ENCODE data around the gene HOXA7.

HOXA7 gene

DNA sequence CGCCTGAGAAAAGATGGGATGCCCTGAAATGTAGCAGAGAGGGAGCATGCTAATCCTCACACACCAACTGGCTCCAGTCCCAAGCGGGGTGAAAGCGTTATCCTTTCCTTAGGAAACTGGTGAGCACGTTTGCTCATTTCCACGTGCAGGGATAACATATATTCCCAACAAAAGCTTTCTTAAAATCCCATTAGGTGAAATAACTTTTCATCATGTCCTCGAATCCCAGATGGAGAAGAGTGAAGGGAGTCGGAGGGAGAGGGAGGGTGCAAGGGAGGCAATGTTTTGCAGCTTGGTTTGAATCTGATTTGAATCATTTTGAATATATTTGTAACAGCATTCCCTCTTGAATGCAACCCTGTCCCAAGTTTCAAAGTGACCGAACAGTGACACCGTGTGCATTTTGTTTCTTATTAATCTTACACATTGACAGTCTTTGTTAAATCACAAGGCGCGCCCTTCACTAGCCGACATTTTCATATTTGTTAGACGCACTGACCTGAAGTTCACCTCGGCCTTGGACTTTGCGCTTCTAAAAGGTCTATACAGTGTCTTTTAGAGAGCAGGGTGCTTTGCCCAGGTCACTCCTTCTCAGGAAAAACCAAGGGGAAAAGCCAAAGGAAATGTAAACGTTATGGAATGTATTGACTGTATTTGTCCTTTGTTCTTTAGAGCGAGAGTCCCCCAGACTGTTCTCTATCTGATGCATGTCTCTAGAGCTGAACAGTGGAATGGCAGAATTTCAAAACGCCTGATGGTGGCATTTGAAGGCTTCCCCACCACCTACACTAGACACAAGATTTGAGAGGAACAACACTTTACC is 22.9 kb downstream of the HOXA7 start:
- DNase-seq (ENCODE audit: low spot score): no peak

DNA sequence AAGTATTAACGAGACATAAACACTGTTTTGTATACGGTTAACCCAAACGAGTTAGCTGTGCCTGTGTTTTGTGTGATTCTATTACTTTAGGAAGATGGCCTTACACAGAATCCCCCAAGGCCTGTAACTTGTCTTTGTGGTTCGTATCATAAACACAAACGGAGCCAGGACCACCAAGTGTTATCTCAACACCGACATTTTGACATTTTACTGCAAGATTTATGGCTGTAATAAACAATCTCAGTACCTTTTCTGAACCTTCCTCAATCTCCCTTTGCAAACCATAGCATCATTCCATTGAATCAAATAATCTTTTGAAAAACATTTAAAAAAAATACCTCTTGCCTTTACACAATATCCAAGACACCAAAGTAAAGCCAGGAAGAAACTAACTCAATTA is 23.5 kb downstream of the HOXA7 start:
- DNase-seq (ENCODE audit: low spot score): no peak

DNA sequence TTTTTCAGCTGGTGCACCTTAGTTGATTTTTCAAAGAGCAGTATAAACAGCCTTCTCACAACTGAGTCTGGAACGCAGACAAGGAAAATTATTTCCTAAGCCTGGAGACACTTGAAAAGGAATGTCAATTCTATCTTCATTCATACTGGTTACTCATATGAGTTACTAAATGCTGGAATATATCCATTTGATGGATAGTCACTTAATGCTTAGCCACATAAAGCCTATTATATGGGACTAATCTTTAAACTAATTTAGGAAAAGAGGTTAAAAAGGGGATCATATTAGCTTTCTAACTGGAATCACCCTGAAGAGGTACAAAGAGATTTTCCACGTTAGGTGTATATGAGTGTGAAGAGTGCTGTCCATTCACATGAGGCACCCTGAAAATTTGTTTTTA is 24.3 kb downstream of the HOXA7 start:
- no peak for DNase-seq (ENCODE audit: low spot score)

DNA sequence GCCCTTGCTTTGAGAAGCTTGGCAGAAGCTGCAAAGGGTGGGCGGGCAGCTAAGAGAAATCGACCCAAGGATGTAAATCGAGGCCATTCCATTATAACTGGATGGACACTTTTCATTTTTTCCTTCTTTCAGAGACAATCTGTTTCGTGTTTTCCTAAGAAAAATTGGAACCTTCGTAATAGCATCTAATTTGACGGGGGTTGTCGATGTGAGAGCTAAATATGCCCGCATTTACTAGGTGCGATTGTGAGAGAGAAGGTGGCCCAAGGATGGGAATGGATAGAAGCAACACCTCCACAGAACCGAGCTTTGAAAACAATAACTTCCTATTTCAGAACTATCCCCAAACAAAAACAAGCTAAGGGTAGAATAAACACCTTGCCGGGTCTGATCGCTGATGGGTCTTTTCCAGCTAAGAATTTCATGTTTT is 25.1 kb downstream of the HOXA7 start:
- DNase-seq (ENCODE audit: low spot score): no peak

DNA sequence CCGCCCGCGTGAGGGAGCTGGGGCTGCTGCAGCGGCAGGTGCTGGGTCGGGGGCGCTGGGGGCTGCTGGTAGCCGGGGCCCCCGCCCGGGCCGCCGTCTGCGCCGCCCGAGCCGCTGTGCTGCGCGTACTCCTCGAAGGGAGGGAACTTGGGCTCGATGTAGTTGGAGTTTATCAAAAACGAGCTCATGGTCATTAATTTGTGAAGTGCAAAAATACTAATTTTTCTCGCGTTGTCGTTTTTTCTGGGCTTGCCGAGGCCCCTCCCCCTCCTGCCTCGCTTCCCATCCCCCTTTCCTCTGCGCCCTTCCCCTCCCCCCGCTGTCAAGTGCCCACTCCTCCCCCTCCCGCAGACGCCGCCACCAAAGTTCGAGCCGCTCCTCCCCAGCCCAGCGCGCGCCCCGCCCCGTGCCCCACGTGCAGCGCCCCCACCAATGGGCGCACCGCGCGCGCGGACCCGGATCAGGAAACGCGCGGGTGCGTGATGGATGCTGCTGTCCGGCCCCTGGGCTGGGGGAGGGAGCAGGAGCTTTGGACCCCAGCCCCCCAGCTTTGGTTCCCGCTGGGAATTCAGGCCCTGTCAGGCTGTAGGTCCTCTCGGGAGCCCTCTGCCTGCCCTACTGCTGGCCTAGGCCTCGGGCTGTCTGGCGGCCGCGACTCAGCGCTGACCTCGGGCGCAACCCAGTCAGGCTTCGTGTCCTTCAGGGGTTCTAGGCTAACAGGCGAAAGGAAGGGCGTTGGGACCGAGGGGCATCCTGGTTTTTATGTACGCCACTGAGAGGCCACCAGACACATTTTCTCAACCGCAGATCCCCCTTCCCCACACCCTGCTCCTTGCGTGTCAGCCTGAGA is 25.7 kb downstream of the HOXA7 start, which contains the start of gene HOXA4:
TSS of gene HOXA4 (minus strand) at position 218 of the 850 bp plus-strand sequence. CDS start at position 194, 24 bp downstream.
- peak; percentile 84 for DNase-seq (ENCODE audit: low spot score)

DNA sequence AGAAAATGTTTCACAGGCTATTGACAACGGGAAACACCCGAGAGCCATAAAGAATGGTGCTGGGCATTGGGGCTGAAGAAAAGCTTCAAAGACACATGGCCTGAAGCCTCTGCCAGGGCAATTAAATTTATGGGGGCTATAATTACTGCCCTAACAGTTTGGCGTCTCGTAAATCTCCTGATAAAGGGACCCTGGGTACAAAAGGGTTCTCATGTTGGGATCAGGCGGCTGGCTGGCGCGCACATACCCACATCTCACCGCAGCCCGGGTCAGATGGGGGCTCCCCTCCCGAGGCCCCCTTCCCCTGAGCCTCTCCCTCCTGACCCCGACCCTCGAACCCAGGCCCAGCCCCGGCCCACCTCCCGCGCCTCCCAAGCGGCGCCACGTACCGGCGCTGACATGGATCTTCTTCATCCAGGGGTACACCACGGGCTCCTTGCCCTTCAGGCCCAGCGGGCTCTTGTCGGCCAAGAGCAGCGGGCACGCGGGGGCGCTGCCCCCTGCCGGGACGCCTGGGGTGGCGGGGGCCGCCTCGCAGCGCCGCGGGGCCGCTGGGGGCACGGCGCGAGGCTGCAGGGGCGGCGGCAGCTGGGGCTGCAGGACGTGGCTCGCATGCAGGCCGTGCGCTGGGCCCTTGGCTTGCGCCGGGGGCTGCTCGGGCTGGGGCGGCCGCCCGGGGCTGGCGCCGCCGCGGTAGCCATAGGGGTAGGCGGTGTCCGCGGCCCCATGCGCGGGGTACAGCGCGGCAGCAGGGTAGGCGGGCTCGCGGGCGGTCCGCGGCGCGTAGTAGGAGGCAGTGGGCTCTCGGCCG is 26.5 kb downstream of the HOXA7 start:
- no peak for DNase-seq (ENCODE audit: low spot score)

DNA sequence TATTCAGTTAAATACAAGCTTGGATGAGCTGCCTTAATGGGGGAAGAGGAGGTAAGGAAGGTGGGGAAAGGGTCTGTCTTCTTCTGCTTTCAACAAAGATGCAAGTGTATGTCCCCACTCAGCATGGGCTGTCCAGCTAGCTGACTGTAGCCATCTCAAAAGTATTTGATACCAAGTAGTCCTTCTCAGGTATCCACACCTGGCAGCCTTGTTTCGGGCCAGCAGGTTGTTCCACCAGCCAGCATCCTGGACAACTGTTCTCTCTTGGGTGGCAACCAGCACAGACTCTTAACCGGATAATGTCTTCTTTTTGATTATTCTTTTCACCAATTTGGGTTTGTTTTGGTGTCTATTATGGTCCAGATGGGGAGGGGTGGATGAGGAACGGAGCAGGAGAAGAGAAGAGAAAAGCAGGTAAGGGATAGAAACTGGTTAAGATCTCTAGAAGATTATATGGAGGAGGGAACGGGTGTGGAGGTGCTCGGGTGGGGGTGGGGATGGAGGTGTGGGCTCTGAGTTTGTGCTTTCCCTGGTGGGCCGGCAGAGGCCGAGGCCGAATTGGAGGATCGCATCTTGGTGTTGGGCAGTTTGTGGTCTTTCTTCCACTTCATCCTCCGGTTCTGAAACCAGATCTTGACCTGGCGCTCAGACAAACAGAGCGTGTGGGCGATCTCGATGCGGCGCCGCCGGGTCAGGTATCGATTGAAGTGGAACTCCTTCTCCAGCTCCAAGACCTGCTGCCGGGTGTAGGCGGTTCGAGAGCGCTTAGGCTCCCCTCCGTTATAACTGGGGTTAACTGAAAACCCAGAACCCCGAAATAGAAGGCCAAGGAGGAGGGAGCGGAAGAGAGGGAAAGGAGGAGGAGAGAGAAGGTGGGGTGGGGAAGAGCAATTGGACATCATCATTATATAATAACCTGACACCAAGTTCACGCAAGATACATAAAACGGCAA is 27.4 kb downstream of the HOXA7 start:
- DNase-seq (ENCODE audit: low spot score): no peak

DNA sequence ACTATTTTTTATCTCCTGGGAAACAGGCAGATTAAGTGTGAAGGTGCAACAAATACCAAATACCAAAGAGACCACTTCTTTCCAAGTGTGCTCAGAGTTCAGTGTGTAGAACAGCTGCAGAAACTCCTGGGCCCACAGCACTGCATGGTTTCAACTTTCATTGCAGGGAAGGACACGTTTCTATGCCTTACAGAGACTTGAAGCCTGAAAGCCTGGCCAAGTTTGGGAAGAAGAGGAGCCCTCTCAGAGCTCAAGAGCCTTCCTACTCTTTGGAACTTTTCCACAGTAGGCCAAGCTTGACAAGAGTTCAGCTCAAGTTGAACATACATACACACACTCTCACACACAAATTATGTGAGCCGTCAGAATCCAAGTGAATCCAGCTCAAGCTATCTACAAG is 28.4 kb downstream of the HOXA7 start:
- no peak for DNase-seq (ENCODE audit: low spot score)

DNA sequence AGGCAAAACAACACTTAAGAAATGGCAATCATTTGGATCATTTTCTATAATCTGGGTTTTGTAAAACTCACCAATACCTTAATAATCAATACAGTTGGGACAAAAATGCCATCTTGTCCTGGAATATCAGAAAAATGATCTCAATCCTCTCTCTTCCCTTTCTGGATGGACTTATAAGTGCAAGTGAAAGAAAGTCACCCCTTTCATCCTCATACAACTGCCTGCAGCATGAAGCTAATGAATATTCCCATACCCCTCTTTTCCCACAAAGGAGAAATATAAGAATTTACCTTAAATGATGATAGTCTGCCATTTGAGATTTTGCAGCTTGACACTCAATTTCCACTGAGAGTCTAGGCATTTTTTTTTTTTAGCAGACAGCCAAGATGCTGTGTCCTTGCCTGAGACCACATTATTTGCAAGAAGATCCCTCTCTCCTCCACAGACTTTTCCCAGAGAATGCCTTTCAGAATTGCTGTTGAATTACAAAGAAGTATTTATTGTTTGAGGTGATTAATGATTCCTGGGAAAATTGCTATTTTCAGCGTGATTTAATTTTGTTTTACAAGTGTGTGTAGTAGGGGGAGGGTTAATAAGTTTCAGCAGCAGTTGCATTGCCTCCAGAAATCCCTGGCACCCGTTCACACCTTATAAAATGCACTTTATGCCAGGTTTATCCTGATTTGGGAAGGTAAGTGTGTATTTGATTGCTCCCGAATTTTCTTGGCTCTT is 29.7 kb downstream of the HOXA7 start:
- no peak for DNase-seq (ENCODE audit: low spot score)

DNA sequence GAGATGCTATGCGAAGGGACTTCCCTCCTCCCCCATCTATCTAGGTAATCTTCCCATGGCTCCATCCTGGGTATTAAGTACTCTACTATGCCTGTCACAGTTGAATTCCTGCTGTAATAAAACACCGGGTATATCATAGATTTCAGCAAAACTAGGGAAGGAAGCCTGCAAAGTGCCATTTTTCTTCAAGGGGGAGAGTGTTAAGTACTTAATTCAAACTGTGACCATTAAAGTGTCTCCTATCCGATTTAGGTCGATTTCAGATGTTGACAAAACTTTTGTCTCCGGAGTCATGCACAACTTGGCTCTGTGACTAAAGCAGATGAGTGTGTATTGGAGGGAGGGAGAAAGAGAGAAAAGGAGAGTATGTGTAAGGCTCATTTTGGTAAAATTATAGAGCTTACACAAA is 30.5 kb downstream of the HOXA7 start:
- no peak for DNase-seq (ENCODE audit: low spot score)

DNA sequence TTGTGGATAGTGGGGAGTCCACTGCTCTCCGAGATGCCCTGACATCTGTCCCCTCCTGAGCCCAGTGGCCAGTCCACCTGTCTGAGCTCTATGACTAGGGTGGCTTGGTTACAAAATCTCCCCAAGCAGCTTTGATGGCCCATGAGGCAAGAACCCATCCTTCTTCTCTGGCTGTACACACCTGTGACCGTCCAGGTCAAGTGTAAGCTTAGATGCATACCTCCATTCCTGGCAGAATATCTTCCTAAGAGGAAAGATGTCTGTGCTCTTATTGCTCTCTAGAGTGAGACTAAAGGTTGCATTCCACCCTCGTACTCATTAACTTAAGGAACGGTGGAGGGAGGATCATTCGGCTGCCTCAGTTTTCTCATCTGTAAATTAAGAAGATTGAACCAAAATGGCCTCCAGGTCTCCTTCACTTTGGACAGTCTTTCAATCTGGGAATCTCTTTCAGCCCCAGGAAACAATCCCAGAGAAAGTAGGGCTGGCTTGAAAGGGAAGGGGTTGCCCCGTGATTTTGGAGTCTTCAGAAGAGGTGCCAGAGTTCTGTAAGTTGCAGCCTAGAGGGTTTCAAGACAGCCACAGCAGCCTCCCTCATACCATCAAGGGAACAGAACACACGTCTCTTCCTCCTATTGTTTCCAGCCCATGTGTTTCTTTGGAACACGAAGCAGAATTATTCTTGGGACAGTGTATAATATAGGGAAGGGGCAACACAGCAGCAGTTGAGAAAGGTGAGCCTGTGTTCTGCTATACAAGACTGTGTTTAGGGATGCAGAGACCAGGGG is 31.4 kb downstream of the HOXA7 start:
- no peak for DNase-seq (ENCODE audit: low spot score)

DNA sequence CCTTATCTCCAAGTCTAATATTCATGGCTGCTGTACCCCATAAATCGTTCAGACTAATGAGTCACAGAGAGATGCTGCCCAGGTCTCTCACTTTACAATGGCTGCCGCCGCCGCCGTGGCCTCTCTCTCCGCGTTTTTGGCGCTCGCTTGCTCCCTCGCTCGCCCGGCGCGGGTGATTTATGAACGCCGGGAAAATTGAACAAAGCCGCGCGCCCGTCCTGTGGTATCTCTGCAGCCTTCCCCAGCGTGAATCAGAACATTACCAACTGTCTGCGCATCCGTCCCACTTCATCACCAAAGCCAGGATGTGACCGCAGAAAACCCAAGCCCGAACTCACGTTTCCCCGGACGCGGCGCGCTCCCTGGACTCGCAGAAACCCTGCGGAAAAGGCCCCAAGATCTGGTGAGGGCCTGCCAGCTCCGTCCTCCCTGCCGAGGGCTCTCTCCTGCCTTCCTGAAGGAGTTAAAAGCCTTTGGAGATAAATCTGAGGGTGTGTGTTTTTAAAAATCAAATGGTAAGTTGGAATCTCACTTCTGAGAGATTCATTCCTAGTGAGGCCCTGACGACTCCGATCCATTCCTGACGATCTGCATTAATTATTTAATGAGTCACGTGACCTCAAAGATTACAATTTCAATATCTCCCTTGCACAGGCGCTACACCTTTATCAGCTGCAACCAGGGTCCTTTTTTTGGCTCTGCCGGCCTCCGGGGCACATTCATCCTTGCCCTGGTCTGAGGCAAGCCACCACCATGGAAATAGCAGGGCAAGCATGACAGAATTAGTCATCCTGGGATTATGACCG is 32.2 kb downstream of the HOXA7 start:
- DNase-seq (ENCODE audit: low spot score): no peak

DNA sequence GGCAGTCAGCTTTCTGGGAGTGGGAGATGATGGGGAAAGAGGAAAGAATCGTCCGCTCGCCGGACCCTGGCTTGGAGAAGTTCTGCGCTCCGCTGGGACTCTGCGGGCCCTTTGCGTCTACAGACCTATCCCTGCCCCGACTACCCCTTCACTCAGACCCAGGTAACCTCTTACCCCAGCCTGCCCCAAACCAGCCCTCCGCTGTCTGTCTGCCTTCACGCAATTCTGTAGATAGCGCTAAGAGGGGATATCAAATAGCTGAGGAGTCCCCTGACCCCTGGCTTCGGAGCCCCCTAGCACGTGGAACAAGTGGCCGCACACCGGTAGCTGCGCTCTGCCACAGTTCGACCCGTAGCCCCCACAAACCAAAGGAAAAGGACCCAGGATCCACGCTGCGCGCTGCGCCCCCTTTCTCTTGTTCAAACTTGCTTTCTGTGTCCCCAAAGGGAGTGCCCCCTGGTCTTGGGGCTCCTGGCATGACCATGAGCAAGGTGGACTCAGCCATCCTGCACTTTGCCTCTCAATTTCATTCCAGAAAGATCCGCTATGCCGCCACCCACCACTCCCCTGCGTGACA is 32.9 kb downstream of the HOXA7 start:
- no peak for DNase-seq (ENCODE audit: low spot score)

DNA sequence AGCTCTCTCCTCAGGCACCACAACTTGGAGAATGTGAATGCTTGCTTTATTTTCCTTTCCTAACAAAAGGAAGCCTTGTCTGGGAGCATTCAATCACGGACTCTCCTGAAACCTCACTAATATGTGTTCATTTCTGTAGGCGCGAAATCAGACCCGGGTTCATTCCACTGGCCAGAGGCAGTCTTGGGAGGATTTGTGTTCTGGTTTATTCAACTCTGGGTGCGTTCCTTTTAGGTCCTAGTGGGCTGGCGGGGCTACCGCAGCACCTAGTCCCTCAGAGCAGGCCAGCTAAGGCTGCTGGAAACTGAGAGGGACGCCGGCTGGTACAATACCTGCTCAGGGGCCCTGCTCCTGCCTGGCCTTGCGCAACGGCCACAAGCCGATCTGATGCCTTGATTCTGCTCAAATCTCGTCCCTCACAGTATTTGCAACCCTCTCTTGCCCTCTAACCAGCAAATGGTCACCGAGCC is 33.4 kb downstream of the HOXA7 start:
- no peak for DNase-seq (ENCODE audit: low spot score)

DNA sequence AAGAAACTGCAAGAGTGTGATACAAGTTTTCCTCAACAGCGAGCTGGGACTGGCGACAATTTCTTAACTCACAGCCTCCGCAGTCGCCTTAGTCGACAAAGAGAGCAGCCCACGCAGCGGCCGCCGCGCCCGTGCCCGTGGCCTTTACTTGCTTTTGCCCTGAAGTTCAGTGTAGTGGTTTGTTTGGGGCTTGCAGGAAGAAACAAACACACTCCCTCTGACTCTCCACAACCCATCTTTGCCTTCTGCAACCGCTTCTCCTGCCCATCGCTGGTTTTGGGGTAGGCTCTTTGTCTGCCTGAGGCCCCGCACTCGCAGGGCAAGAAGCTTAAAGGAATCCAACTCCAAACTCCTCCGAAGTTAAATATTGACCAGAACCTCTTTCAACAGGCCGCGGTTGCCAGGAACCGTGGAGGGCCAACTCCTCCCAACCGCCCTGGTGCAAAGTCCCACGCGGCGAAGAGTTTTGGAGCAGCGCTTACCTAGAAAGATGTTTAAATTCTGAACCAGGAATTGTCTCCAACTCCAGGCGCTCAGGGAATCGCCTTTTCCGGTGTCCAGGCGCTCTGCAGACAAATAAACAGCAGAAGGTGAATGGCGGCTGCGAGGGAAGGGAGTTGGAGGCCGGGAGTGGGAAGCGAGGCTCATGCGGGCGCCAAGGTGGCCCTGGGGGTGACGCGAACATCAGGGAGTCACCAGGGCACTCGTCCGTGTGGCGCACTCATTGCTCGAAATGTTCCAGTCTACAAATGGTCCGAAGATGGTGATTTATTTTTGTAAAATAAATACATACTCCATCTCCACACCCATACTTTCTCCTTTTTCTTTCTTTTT is 34.2 kb downstream of the HOXA7 start:
- DNase-seq (ENCODE audit: low spot score): no peak

DNA sequence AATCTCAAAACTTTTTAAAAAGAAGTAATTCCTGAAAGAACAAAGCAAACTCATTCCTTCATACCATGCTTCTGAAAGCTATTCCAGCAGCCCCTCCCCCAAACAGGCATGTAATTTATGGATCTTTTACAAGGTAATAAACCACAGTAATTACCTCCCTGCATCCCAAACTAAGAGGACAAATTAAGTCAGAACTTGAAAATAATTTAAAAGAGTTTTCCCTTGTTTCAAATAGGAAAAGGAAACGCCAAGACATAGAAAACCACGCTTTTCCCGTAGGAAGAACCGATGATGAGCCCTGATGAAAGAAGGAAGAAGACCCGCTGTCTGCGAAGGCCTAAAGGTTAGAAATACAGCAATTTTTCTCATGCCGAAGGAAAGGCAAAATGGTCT is 34.8 kb downstream of the HOXA7 start:
- DNase-seq (ENCODE audit: low spot score): no peak

DNA sequence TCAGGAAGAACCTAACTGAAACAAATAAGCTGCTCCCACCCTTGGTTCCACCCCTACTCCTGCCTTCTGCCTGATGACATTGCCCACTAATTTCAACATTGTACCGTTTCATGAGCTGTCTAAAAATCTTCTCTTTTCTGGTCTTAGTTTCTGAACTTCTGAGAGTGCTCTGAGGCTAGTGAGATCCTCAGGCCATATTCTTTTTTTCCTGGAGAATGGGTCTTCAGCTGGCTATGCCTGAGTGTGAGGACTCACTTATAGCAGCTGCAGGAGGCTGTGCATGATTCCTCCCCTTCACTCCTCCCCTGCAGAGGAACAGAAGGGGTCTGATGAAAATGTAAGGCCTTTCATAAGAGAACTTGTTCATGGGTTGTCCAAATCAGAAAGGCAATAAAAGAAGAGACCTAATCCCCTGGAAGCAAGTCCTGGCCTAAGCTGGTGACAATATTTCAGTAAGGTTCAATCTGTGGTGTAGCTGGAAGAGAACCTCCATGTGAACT is 37.0 kb downstream of the HOXA7 start:
- DNase-seq (ENCODE audit: low spot score): no peak

All from iPS-NIHi11 (cell line).